ENCODE measurements around the gene PLPP1.

PLPP1 gene

GRCh38 chr5:55502759-55503158 is 32.0 kb downstream of the PLPP1 start:
- DNase-seq (ENCODE audit: low spot score) = no peak

DNA sequence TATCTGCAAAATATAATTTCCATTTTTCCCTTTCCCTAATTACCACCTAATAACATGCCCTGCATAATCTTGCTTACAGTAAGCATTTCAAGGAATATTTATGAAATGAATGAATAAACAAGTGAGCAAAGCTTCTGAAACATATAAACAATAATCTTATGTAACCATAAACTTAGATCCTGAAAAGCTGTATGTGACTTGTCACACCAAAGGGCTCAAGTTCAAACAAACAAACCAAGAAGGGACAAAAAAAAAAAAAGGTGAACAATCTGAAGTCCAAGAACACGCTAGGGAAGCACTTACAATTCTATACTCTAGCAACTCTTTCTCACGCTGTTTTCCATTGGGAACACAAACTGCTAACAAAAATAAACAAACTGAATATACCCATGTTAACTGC is 36.3 kb downstream of the PLPP1 start:
- no peak for DNase-seq (ENCODE audit: low spot score)

- DNase-seq (ENCODE audit: low spot score) = no peak
Observed at GRCh38 chr5:55497712-55498111, 37.1 kb downstream of the PLPP1 start.

DNA sequence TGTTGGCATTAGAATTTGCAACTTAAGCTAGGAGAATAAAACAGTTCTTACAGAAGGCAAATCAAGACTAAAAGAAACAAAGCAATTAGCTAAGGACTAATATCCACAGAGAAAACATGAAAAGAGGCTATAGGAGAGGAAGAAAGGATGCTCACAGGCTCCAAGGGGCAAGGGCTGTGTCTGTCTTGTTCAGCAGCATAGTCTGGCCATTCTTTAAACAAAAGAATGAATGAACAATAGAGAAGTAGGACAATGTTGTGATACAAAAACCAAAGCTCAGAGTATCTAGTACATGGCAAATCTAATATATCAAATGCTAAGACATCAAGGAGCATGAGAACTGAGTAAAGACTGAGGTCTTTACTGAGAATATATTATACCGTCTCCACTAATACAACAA is 39.5 kb downstream of the PLPP1 start:
- DNase-seq (ENCODE audit: low spot score) = no peak

DNA sequence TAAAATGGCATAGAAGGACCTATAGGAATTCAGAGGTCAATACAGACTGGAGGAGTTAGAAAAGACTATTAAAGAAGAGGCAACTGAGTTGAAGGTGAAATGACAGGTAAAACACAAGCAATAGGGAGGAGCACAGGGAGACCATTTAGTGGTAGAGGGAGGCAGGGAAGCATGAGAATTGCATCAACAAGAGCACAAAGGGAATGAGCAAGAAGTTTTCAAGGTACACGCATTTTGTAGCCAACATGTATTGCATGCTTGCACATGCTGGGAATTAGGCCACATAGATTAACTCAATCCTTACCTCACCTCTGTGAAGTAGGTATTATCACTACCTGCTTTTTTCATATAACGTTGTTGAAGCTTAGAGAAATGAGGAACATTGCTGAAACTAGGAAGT is 42.3 kb downstream of the PLPP1 start:
- no peak for DNase-seq (ENCODE audit: low spot score)

- DNase-seq (ENCODE audit: low spot score) = no peak
Observed at GRCh38 chr5:55485073-55485472, 49.7 kb downstream of the PLPP1 start.

DNA sequence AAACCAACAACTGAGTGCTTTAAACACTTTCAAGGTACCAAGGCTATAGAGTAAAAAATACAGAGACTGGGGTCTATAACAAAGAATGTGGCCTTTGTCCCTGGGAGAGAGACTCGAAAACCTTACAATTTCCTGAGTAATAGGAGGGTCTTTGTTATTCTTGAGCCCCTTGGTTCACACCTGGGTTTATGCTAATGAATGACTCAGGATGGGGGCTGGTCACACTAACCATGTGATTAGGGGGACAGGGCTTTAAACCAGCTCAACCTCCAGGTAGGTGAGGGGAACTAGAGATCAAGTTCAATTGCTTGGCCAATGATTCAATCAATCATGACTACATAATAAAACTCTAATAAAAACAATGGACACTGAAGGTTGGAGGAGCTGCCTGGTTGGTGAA is 50.2 kb downstream of the PLPP1 start:
- no peak for DNase-seq (ENCODE audit: low spot score)

DNA sequence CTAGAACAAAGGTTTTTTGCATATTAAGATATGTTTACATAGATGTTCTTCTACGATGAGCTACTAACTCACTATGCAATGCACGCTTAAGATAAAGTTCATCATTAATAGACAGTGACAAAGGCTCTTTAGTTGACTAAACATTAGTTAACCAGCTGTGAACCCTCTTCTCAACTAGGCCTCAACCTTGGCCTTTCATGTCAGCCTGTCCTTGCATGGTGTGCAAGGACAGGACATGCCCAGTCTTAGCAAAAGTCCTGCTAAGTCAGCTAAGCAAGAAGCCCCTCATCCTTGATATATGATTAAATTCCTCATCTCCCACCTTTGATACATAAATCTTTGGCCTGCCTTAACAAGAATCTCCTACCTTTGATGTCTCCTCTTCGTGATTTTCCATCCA is 50.9 kb downstream of the PLPP1 start:
- no peak for DNase-seq (ENCODE audit: low spot score)

GRCh38 chr5:55481293-55481855 is 53.4 kb downstream of the PLPP1 start:
- no peak for DNase-seq (ENCODE audit: low spot score)

GRCh38 chr5:55480781-55481180 is 54.0 kb downstream of the PLPP1 start:
- peak; percentile 2 for DNase-seq (ENCODE audit: low spot score)

DNA sequence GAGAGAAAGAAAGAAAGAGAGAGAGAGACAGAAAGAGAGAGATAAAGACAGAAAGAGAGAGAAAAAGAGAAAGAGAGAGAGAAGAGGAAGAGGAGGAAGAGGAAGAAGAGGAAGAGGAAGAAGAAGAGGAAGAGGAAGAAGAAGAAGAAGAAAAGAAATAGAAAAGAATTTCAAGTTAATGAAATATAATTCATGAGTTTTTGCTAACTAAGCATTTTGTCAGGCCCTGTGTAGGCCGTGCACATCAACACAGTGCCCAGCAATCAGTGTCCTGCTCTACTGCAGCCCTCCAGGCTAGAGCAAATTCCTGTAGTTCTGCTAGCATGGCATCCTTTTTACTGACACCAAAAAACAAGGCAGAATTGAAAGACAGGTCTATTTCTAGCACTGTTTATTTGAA is 62.1 kb downstream of the PLPP1 start:
- no peak for DNase-seq (ENCODE audit: low spot score)

DNA sequence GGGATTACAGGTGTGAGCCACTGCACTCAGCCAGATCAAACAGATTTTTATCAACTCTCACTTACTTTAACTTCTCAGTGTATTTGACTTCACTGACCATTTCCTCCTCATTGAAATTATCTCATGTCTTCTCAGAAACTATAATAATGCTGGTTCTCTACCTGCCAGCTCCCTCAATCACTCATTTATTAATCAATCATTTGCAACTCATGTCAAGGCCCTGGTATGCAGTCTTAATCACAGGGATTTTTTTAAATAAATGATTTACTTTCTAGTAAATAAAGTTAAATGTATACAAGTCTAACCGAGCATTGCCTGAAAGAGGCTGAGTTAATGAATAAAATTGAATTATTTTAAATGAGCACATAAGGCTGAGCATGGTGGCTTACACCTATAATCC is 63.3 kb downstream of the PLPP1 start:
- DNase-seq (ENCODE audit: low spot score) = no peak

DNA sequence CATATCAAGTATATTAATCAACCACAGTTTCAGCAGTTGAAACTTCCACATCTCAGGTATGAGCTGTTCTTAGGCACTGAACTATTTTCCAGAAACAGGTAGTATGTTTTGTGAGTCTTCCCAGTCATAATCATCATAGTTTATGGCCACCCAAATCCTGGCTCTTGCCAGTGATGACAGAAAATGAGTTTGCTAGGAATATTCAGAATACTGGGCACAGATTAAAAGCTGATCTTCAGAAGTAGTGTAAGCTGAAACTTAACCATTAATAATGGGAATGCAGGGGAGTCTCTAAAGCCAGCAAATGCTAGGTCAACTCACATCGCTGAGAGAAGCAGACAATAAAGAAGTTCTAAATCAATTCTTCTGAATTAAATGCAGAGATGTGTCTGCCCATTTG is 64.5 kb downstream of the PLPP1 start:
- DNase-seq (ENCODE audit: low spot score) = no peak

GRCh38 chr5:55469839-55470238 is 64.9 kb downstream of the PLPP1 start:
- DNase-seq (ENCODE audit: low spot score) = no peak

DNA sequence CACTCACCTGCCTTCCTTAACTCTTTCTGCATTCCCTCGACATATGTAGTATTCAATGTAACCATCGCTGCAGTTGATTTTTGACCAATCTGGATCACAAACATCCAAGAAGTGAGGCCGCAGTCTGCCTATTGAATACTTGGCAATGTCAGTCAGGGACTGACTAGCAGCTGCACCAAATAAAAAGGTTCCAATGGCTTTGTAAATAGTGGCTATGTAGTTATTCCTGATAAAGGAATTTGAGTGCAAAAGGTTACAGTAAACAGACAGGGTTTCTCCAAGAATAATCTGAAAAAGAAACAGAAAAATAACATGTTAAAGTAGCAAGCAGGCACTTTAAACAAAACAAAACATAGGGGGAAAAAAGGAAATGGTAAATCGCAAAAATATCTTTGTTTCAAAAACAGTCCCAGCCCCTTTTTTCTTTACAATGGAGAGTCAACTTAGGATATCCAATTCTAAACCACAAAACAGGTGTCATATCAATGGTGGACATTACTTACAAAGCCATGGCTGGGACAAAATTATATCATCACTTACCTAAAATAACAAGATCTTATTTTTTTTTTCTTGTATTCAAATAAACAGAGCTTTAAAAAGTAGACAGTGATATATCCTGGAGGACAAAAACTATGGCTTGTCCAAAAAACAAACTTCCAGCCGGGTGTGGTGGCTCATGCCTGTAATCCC is 66.8 kb downstream of the PLPP1 start:
- no peak for DNase-seq (ENCODE audit: low spot score)

DNA sequence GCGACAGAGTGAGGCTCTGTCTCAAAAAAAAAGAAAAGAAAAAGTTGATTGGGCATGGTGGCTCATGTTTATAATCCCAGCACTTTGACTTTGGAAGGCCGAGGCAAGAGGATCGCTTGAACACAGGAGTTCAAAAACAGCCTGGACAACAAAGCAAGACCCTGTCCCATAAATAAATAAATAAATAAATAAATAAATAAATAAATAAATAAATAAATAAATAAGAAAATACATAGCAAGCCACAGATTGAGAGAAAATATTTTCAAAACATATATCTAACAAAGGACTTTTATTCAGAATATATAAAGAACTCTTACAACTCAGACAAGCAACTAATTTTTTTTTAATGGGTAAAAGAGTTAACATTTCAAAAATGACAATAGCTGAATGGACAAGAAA is 71.2 kb downstream of the PLPP1 start:
- DNase-seq (ENCODE audit: low spot score) = no peak

DNA sequence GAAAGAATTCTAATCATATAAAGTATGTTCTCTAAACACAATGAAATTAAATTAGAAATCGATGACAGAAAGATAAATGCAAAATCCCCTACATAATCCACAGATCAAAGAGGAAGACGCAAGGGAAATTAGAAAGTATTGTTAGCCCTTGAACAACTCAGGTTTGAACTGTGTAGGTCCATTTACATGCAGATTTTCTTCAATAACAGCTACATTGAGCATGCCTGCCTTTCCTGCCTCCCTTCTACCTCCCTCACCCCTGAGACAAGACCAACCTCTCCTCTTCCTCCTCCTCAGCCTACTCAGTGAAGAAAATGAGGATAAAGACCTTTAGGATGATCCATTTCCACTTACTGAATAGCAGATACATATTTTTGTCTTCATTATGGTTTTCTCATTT is 75.2 kb downstream of the PLPP1 start:
- no peak for DNase-seq (ENCODE audit: low spot score)

GRCh38 chr5:55456216-55456895 is 78.4 kb downstream of the PLPP1 start:
- peak; percentile 86 for DNase-seq (ENCODE audit: low spot score)

GRCh38 chr5:55454282-55454681 is 80.5 kb downstream of the PLPP1 start:
- no peak for DNase-seq (ENCODE audit: low spot score)

GRCh38 chr5:55453211-55453610 is 81.6 kb downstream of the PLPP1 start:
- no peak for DNase-seq (ENCODE audit: low spot score)

DNA sequence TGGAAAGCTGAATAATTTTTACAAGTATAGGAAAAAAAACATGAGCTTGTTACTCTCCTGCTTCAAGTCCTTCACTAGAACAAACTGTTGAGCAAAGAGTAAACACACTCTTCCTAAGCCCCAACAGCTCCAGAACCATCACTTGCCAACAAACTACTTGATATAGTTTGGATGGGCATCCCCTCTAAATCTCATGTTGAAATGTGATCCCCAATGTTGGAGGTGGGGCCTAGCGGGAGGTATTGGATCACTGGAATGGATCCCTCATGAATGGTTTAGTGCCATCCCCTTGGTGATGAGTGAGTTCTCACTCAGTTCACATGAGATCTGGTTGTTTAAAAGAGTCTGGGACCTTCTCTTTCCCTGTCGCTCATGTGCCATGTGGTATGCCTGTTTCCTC is 82.8 kb downstream of the PLPP1 start:
- no peak for DNase-seq (ENCODE audit: low spot score)

DNA sequence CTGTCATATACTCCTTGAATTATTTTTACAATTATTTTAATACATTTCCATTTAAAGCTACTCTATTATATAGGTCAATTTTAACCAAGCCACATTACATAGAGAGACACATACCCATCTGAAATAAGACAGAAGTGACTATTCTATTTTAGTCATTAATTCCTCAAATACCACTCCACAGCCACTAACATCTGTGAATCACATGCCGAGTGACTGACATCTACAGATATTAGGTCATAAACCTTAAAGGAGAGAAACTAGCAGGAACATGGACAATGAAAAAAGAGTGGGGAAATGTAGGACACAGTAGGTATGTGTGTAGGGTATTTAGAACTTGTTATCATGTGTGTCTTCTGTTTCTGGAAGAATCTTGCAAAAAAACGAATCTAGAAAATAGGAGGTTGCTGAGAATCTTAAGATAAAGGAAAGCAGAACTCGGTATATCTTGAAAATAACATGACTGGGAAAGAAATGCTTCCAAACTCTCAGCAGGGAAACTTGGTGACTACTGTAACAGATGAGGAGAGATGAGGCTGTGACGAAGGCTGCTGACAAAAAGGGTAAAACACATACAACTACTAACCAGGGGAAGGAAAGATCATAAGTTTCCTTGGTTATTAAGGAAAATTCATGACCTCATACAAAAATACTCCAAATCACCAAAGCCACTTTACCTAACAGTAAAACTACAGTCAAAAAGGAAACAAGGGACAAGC is 84.6 kb downstream of the PLPP1 start:
- peak; percentile 27 for DNase-seq (ENCODE audit: low spot score)
